Keratinocyte (primary cell): ENCODE results near the gene SLC39A5. TPM values are rescaled to one million over a fixed set of nuclear protein-coding genes. Genes with fewer than 3 reads are reported as not detected.

Experiments
- DNase-seq: peaks from one replicate; pipeline ENCODE4 v3.0.0-alpha.2; 2011; ENCODE audit warnings: low read depth, missing footprints, low spot score
- FAIRE-seq: peaks from 2 replicates; lab custom pipeline; 2011; peaks lifted over from hg19 to GRCh38; lab: Jason Lieb, UNC
- H2AFZ ChIP-seq: 2 replicates; pipeline ENCODE4 v1.6.0; 2012; ENCODE audit warnings: low read length, control low read depth, inconsistent platforms; ENCODE audit not compliant: control insufficient read depth
- H3K27ac ChIP-seq: 2 replicates; pipeline ENCODE4 v1.5.1; 2011; ENCODE audit warnings: low read length; ENCODE audit not compliant: control insufficient read depth, insufficient read depth
- H3K27me3 ChIP-seq: 3 replicates; pipeline ENCODE4 v1.6.0; 2011; ENCODE audit warnings: low read length; ENCODE audit not compliant: control insufficient read depth, insufficient read depth; ENCODE audit errors: extremely low read depth
- H3K36me3 ChIP-seq, 2 experiments: 2 replicates in 1 of 2; 3 replicates in 1 of 2; pipeline ENCODE4 v1.5.1; 2011; ENCODE audit warnings: low read length in 2 of 2, mild to moderate bottlenecking in 1 of 2; ENCODE audit not compliant: control insufficient read depth in 2 of 2, insufficient read depth in 2 of 2; ENCODE audit errors: extremely low read depth in 1 of 2
- H3K4me1 ChIP-seq: 3 replicates; pipeline ENCODE4 v1.5.1; 2011; ENCODE audit warnings: low read length; ENCODE audit not compliant: control insufficient read depth, insufficient read depth; ENCODE audit errors: extremely low read depth
- H3K4me2 ChIP-seq: 3 replicates; pipeline ENCODE4 v1.6.0; 2011; ENCODE audit warnings: low read depth, low read length; ENCODE audit not compliant: control insufficient read depth, insufficient read depth; ENCODE audit errors: extremely low read depth
- H3K4me3 ChIP-seq, 3 experiments: fragments of 200-600 bp in 1 of 3; sonication (generic) in 1 of 3; 2 replicates in 2 of 3; 3 replicates in 1 of 3; pipeline ENCODE4 v1.5.1; 2011 to 2016; ENCODE audit warnings: low read length in 3 of 3, mild to moderate bottlenecking in 3 of 3, control low read depth in 2 of 3, inconsistent platforms in 1 of 3, low read depth in 1 of 3, mixed read lengths in 1 of 3, mixed run types in 1 of 3, moderate library complexity in 1 of 3; ENCODE audit not compliant: control insufficient read depth in 2 of 3, insufficient read depth in 2 of 3; ENCODE audit errors: extremely low read depth in 1 of 3
- H3K79me2 ChIP-seq: 2 replicates; pipeline ENCODE4 v1.6.0; 2012; ENCODE audit warnings: low read length; ENCODE audit not compliant: control insufficient read depth, insufficient read depth
- H3K9ac ChIP-seq: 3 replicates; pipeline ENCODE4 v1.6.0; 2011; ENCODE audit warnings: low read length; ENCODE audit not compliant: control insufficient read depth, insufficient read depth; ENCODE audit errors: extremely low read depth
- H3K9me1 ChIP-seq: 3 replicates; pipeline ENCODE4 v1.6.0; 2011; ENCODE audit warnings: low read length; ENCODE audit not compliant: control insufficient read depth, insufficient read depth; ENCODE audit errors: extremely low read depth
- H3K9me3 ChIP-seq: 2 replicates; pipeline ENCODE4 v1.5.1; 2012; ENCODE audit warnings: low read depth, low read length; ENCODE audit not compliant: control insufficient read depth
- H4K20me1 ChIP-seq: 3 replicates; pipeline ENCODE4 v1.6.0; 2011; ENCODE audit warnings: low read length; ENCODE audit not compliant: control insufficient read depth, insufficient read depth; ENCODE audit errors: extremely low read depth
- CTCF ChIP-seq, 3 experiments: IDR thresholded peaks in 1 of 3; conservative IDR thresholded peaks in 1 of 3; optimal IDR thresholded peaks in 1 of 3; 2 replicates in 2 of 3; 3 replicates in 1 of 3; pipeline versions ENCODE3 to v1.5.1; 2011; ENCODE audit warnings: low read length in 3 of 3, mild to moderate bottlenecking in 3 of 3, moderate library complexity in 2 of 3, control low read depth in 1 of 3, inconsistent platforms in 1 of 3; ENCODE audit not compliant: insufficient read depth in 2 of 3; ENCODE audit errors: extremely low read depth in 1 of 3
- EZH2 ChIP-seq: IDR thresholded peaks from one replicate; pipeline ENCODE4 v1.6.1; 2012; ENCODE audit warnings: inconsistent platforms, mild to moderate bottlenecking, low read length, moderate library complexity
- dilution Hi-C: fragments of 300-500 bp; cut with MboI; formaldehyde crosslinking; loops from one replicate; pipeline ENCODE4 v1.7.0; 2020; ENCODE audit warnings: low sequenced_read_pairs; ENCODE audit not compliant: extremely low pct_ligation_motif_present
- polyA plus RNA-seq, 5 experiments: library from polyadenylated mRNA; depleted of rRNA in 3 of 5; stranded (reverse) in 3 of 5; stranded (forward) in 1 of 5; unstranded in 1 of 5; fragments of >200 nt; gene quantifications; 1 replicate in 1 of 5; 2 replicates in 3 of 5; 3 replicates in 1 of 5; pipeline versions ENCODE4 v1.2.1 to v1.2.3, GENCODE V29; 2011 to 2012; ENCODE audit warnings: missing spikeins in 2 of 5, low read depth in 1 of 5, low replicate concordance in 1 of 5

SLC39A5 gene
- polyA plus RNA-seq, 1 donor (not counting 4 experiments of a cell fraction or from before 2014, with no cell fraction given): not detected

GRCh38 chr12:56243731-56244181, 13.9 kb downstream of the SLC39A5 start:
- DNase-seq (no peak), FAIRE-seq (no peak)
- dilution Hi-C loops: no loop called here
- Histone ChIP-seq H2AFZ (no peak overlapping the region), H3K27me3 (no peaks in the 10 kb centered on the region), H3K9ac (no peak overlapping the region), H3K4me3 (no peak overlapping the region), H3K9me1 (no peaks in the 10 kb centered on the region), H3K36me3 (peaks cover 45 to 62% of the 10 kb centered on the region in 2 experiments), H4K20me1 (peaks cover 3% of the 10 kb centered on the region), H3K4me2 (no peak overlapping the region), H3K9me3 (no peaks in the 10 kb centered on the region), H3K27ac (no peak overlapping the region), H3K4me1 (no peaks in the 10 kb centered on the region), H3K79me2 (peaks cover 1% of the 10 kb centered on the region)
- TF ChIP-seq EZH2: no peak
- TF ChIP-seq CTCF (optimal IDR thresholded peaks at IDR 0.05 in 1 of 3, IDR thresholded peaks at IDR 0.05 in 1 of 3, conservative IDR thresholded peaks at IDR 0.05 in 1 of 3; ENCODE audit: extremely low read depth in 1 of 3, insufficient read depth in 2 of 3, low read length in 3 of 3): no peak

- H3K9me3 ChIP-seq: no peaks in the 10 kb centered on the region
These were observed 14.6 kb downstream of the SLC39A5 start for GRCh38 chr12:56244494-56244893.

More at GRCh38 chr12:56244494-56244893, 14.6 kb downstream of the SLC39A5 start:
- H3K4me2 ChIP-seq: no peak overlapping the region
- no peaks in the 10 kb centered on the region for H3K27me3 ChIP-seq
- peaks cover 3% of the 10 kb centered on the region for H4K20me1 ChIP-seq
- H3K27ac ChIP-seq: no peak overlapping the region
- FAIRE-seq: no peak
- peaks cover 3% of the 10 kb centered on the region for H3K79me2 ChIP-seq
- dilution Hi-C loops: no loop called here
- DNase-seq: no peak
- H3K4me3 ChIP-seq: no peak overlapping the region
- no peak overlapping the region for H3K9ac ChIP-seq
- no peaks in the 10 kb centered on the region for H3K4me1 ChIP-seq
- H3K9me1 ChIP-seq: no peaks in the 10 kb centered on the region
- no peak overlapping the region for H2AFZ ChIP-seq
- no peak for TF ChIP-seq CTCF (optimal IDR thresholded peaks at IDR 0.05 in 1 of 3, IDR thresholded peaks at IDR 0.05 in 1 of 3, conservative IDR thresholded peaks at IDR 0.05 in 1 of 3; ENCODE audit: extremely low read depth in 1 of 3, insufficient read depth in 2 of 3, low read length in 3 of 3)
- TF ChIP-seq EZH2: no peak
- H3K36me3 ChIP-seq: peaks cover 50 to 61% of the 10 kb centered on the region in 2 experiments
